Measurements from ENCODE around the gene SPRED2.

DNA sequence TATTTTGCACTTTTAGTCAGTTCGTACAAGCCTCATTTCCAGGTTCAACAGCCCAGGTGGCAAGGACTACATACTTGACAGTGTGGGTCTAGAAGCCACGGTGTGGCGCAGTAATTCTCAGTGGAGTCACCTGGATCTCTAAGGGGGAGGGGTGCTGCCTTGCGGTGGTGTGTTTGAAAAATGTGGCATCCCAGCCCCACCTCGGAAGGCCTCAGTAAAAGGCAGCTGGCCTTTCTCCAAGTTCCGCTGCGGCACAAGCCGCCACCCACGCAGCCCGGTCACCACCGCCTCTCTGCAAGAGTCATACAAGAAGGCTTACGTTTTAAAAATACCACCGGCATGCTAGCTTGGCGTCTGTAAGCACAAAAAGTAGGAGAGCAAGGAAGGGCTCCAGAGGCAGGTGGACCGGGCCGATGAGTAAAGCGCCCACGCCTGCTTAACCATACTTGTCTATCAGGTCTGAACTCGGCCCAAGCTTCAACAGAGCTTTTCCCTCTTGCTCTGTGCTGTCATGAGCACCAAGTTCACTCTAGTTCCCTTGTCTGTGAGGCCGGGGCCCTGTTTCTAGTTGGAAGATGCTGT, 49.5 kb downstream of the SPRED2 start:
- peak; percentile 49 to 70 (median 62) for TF ChIP-seq POLR2AphosphoS5 (IDR thresholded peaks at IDR 0.05)
- TF ChIP-seq, protein P1, sequence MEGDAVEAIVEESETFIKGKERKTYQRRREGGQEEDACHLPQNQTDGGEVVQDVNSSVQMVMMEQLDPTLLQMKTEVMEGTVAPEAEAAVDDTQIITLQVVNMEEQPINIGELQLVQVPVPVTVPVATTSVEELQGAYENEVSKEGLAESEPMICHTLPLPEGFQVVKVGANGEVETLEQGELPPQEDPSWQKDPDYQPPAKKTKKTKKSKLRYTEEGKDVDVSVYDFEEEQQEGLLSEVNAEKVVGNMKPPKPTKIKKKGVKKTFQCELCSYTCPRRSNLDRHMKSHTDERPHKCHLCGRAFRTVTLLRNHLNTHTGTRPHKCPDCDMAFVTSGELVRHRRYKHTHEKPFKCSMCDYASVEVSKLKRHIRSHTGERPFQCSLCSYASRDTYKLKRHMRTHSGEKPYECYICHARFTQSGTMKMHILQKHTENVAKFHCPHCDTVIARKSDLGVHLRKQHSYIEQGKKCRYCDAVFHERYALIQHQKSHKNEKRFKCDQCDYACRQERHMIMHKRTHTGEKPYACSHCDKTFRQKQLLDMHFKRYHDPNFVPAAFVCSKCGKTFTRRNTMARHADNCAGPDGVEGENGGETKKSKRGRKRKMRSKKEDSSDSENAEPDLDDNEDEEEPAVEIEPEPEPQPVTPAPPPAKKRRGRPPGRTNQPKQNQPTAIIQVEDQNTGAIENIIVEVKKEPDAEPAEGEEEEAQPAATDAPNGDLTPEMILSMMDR (IDR thresholded peaks at IDR 0.05 in 8 of 11, conservative IDR thresholded peaks at IDR 0.05 in 3 of 11) = peak in 1 of 11 experiments; percentile 18

Measured in spleen (tissue), 7 donors.